Measurements from ENCODE around the gene VIT.

The VIT gene

DNA sequence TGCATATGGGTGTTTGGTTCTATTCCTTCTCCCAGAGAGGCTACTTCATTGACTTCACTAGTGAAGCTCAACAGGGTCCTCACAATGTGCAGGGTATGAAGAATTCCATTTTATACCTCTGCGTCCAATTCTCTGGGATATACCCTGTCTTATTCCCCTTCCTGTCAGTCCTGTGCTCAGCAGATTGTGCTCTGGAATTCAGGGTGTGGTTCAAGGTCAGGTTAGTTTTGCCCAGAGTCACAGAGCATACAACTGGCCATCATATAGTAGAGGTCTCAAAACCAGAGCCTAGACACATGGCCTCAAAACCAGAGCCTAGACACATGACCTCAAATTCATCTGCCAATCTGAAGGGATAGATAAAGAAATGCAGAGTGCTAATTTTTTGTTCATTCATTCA, 38.8 kb upstream of the VIT start:
- TF ChIP-seq, protein P1, sequence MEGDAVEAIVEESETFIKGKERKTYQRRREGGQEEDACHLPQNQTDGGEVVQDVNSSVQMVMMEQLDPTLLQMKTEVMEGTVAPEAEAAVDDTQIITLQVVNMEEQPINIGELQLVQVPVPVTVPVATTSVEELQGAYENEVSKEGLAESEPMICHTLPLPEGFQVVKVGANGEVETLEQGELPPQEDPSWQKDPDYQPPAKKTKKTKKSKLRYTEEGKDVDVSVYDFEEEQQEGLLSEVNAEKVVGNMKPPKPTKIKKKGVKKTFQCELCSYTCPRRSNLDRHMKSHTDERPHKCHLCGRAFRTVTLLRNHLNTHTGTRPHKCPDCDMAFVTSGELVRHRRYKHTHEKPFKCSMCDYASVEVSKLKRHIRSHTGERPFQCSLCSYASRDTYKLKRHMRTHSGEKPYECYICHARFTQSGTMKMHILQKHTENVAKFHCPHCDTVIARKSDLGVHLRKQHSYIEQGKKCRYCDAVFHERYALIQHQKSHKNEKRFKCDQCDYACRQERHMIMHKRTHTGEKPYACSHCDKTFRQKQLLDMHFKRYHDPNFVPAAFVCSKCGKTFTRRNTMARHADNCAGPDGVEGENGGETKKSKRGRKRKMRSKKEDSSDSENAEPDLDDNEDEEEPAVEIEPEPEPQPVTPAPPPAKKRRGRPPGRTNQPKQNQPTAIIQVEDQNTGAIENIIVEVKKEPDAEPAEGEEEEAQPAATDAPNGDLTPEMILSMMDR (IDR thresholded peaks at IDR 0.05) = no peak
- Mint-ChIP-seq H3K27ac (no peak overlapping the region), H3K4me3 (no peak overlapping the region), H3K4me1 (no peaks in the 10 kb centered on the region), H3K27me3 (ENCODE audit: low read depth, poor library complexity) (no peaks in the 10 kb centered on the region), H3K9me3 (peaks cover 7% of the 10 kb centered on the region), H3K36me3 (ENCODE audit: low read depth) (no peaks in the 10 kb centered on the region)
- DNase-seq = no peak

DNA sequence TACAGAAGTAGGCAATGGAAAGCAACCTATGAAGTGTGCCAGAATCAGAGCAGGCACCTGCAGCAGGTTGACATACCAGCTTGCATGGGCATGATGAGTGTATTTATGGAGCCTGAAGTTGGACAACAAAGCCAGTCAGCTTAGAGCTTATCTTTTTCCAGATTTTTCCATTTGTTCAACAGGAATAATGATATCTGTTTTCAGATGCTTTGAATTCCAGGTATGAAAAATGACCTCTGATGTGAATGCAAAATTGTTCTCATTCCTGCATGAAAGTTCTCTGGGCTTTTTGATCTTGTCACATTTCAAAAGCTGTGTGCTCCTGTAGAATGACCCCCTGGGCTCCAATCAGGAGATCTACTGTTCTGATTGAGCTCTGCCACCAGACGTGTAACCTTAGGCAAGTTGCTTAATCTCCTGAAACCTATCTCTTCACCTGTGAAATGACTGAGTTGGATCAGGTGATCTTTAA, 38.2 kb upstream of the VIT start:
- Mint-ChIP-seq H3K27me3 (ENCODE audit: low read depth, poor library complexity) (no peaks in the 10 kb centered on the region), H3K9me3 (peaks cover 7% of the 10 kb centered on the region), H3K36me3 (ENCODE audit: low read depth) (no peaks in the 10 kb centered on the region)

GRCh38 chr2:36659218-36659617, 37.3 kb upstream of the VIT start:
- no peak overlapping the region for H3K27ac Mint-ChIP-seq
- TF ChIP-seq, protein P1 (IDR thresholded peaks at IDR 0.05) = no peak
- DNase-seq = no peak
- no peaks in the 10 kb centered on the region for H3K27me3 Mint-ChIP-seq (ENCODE audit: low read depth, poor library complexity)
- no peaks in the 10 kb centered on the region for H3K4me1 Mint-ChIP-seq
- peaks cover 7% of the 10 kb centered on the region for H3K9me3 Mint-ChIP-seq
- no peak overlapping the region for H3K4me3 Mint-ChIP-seq
- H3K36me3 Mint-ChIP-seq (ENCODE audit: low read depth) = no peaks in the 10 kb centered on the region

More for the DNA sequence above, 38.2 kb upstream of the VIT start:
- Mint-ChIP-seq H3K4me1 (no peaks in the 10 kb centered on the region), H3K4me3 (no peak overlapping the region), H3K27ac (no peak overlapping the region)
- DNase-seq = no peak
- TF ChIP-seq, protein P1 (IDR thresholded peaks at IDR 0.05) = no peak

- Mint-ChIP-seq H3K4me3 (no peak overlapping the region), H3K36me3 (ENCODE audit: low read depth) (no peaks in the 10 kb centered on the region), H3K27ac (no peak overlapping the region), H3K9me3 (peaks cover 7% of the 10 kb centered on the region), H3K4me1 (no peaks in the 10 kb centered on the region), H3K27me3 (ENCODE audit: low read depth, poor library complexity) (no peaks in the 10 kb centered on the region)
- DNase-seq = no peak
- TF ChIP-seq, protein P1 (IDR thresholded peaks at IDR 0.05) = no peak
These were observed 36.6 kb upstream of the VIT start for GRCh38 chr2:36659872-36660312.

GRCh38 chr2:36662638-36663037, 33.9 kb upstream of the VIT start:
- no peak for DNase-seq
- H3K27ac Mint-ChIP-seq = no peak overlapping the region
- H3K4me1 Mint-ChIP-seq = no peaks in the 10 kb centered on the region
- no peaks in the 10 kb centered on the region for H3K36me3 Mint-ChIP-seq (ENCODE audit: low read depth)
- no peaks in the 10 kb centered on the region for H3K27me3 Mint-ChIP-seq (ENCODE audit: low read depth, poor library complexity)
- TF ChIP-seq, protein P1 (IDR thresholded peaks at IDR 0.05) = no peak
- H3K4me3 Mint-ChIP-seq = no peak overlapping the region
- H3K9me3 Mint-ChIP-seq = peaks cover 7% of the 10 kb centered on the region

GRCh38 chr2:36663295-36663694, 33.2 kb upstream of the VIT start:
- H3K4me1 Mint-ChIP-seq = no peaks in the 10 kb centered on the region
- DNase-seq = no peak
- H3K27ac Mint-ChIP-seq = no peak overlapping the region
- no peaks in the 10 kb centered on the region for H3K36me3 Mint-ChIP-seq (ENCODE audit: low read depth)
- peaks cover 3% of the 10 kb centered on the region for H3K27me3 Mint-ChIP-seq (ENCODE audit: low read depth, poor library complexity)
- peaks cover 7% of the 10 kb centered on the region for H3K9me3 Mint-ChIP-seq
- TF ChIP-seq, protein P1 (IDR thresholded peaks at IDR 0.05) = no peak
- H3K4me3 Mint-ChIP-seq = no peak overlapping the region

Data from nephron progenitor cell (in vitro differentiated cells).